IgD-negative memory B cell (primary cell): Measurements from ENCODE around the gene NDFIP1. TPM values are rescaled to one million over a fixed set of nuclear protein-coding genes. Genes with fewer than 3 reads are reported as not detected.
"Not testable (repeated sequence)": the region's sequence is repeated elsewhere in the genome, so short reads cannot be mapped to it uniquely, and the experiment has no call there.

ENCODE experiments used
- H3K27ac Mint-ChIP-seq, 3 donors: one replicate each; pipeline ENCODE4 v1.8.0; 2020 to 2022; ENCODE audit warnings: mild to moderate bottlenecking in 3 of 3, mixed read lengths in 3 of 3, moderate library complexity in 1 of 3
- H3K27me3 Mint-ChIP-seq: one replicate; pipeline ENCODE4 v1.8.0; 2021; ENCODE audit warnings: mixed read lengths
- H3K36me3 Mint-ChIP-seq: one replicate; pipeline ENCODE4 v1.8.0; 2020; ENCODE audit warnings: mild to moderate bottlenecking, mixed read lengths
- H3K4me1 Mint-ChIP-seq, 3 donors: one replicate each; pipeline ENCODE4 v1.8.0; 2020 to 2022; ENCODE audit warnings: mixed read lengths in 3 of 3, mild to moderate bottlenecking in 1 of 3
- H3K4me3 Mint-ChIP-seq, 4 donors: one replicate each; pipeline ENCODE4 v1.8.0; 2020 to 2022; ENCODE audit warnings: mild to moderate bottlenecking in 4 of 4, mixed read lengths in 4 of 4, moderate library complexity in 3 of 4
- H3K9me3 Mint-ChIP-seq, 3 donors: one replicate each; pipeline ENCODE4 v1.8.0; 2020 to 2021; ENCODE audit warnings: mixed read lengths in 3 of 3, mild to moderate bottlenecking in 1 of 3
- polyA plus RNA-seq: library from polyadenylated mRNA; unstranded; fragments of 300-500 nt; fragmentation: Illumina TruSeq; gene quantifications from one replicate; pipeline ENCODE4 v1.2.3, GENCODE V29; 2021

The NDFIP1 gene
- polyA plus RNA-seq, 1 donor from 2014 or later = 21.6 TPM

DNA sequence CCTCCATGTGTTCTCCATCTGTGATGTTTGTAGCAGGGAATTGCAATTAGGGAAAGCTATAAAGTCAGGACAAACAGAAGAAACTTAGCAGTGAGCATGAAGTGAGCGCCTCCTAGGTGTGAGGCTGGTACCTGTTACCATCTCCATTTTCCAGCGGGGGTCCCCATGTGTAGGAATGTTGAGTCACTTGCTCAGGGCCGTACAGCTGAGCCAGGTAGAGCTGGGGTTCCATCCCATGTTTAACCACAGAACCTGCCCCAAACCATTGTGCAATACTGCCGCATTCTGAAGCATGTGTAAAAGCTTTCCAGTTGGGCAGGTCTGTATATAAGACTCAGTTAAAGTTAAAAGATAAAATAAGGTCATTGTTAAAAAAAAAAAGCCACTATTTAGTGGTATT is 62.7 kb downstream of the NDFIP1 start:
- H3K4me3 Mint-ChIP-seq = no peak overlapping the region
- H3K27ac Mint-ChIP-seq = no peak overlapping the region
- no peaks in the 10 kb centered on the region for H3K9me3 Mint-ChIP-seq
- H3K36me3 Mint-ChIP-seq = no peaks in the 10 kb centered on the region
- H3K27me3 Mint-ChIP-seq = peaks cover 4% of the 10 kb centered on the region
- no peaks in the 10 kb centered on the region for H3K4me1 Mint-ChIP-seq

- no peaks in the 10 kb centered on the region for H3K4me1 Mint-ChIP-seq
- H3K4me3 Mint-ChIP-seq = no peak overlapping the region
- no peak overlapping the region for H3K27ac Mint-ChIP-seq
- H3K9me3 Mint-ChIP-seq = no peaks in the 10 kb centered on the region
- no peaks in the 10 kb centered on the region for H3K36me3 Mint-ChIP-seq
- peaks cover 2% of the 10 kb centered on the region for H3K27me3 Mint-ChIP-seq
These were observed 66.5 kb downstream of the NDFIP1 start for GRCh38 chr5:142175039-142175438.

DNA sequence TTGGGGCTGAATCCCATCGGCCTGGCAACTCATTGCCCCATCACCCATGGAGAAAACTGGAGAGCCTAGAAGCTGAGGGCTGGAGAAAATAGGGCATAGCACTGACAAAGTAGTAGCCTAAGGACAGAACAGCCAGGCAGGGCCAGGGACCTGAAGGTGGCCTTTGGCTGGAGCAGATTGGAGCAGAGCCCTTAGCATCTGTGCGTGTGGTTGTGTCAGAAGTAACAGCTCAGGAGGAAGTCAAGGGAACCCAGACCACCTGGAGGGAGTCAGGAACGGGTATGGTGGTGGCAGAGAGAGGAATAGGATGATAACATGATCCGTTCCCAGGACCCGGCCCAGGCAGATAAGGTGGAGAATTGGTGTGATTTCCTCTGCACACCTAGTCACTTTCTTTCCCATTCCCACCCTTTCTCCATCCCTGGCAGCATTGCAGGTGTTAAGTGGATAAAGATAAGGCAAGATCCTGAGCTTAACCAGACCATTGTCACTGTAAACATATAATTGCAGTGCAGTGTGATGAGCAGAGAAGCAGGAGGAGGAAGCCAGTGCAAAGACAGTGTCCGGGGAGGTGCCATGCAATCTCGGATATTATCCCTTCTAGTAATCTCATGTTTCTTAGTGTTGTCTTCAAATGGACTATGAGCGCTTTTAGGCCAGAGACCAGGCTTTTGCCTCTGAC is 67.0 kb downstream of the NDFIP1 start:
- H3K27me3 Mint-ChIP-seq = peaks cover 2% of the 10 kb centered on the region
- H3K4me3 Mint-ChIP-seq = no peak overlapping the region
- H3K27ac Mint-ChIP-seq = peak overlapping the region in 1 of 3 donors; percentile 77
- H3K36me3 Mint-ChIP-seq = no peaks in the 10 kb centered on the region
- no peaks in the 10 kb centered on the region for H3K9me3 Mint-ChIP-seq
- H3K4me1 Mint-ChIP-seq = no peaks in the 10 kb centered on the region

- H3K36me3 Mint-ChIP-seq = no peaks in the 10 kb centered on the region
- H3K4me3 Mint-ChIP-seq = no peak overlapping the region
- H3K27ac Mint-ChIP-seq = no peak overlapping the region
- H3K9me3 Mint-ChIP-seq = no peaks in the 10 kb centered on the region
- no peaks in the 10 kb centered on the region for H3K27me3 Mint-ChIP-seq
- no peaks in the 10 kb centered on the region for H3K4me1 Mint-ChIP-seq
These were observed 67.7 kb downstream of the NDFIP1 start for GRCh38 chr5:142176255-142176654.

- H3K4me3 Mint-ChIP-seq = no peak overlapping the region
- H3K36me3 Mint-ChIP-seq = no peaks in the 10 kb centered on the region
These were observed 70.1 kb downstream of the NDFIP1 start for GRCh38 chr5:142178651-142179050.

GRCh38 chr5:142179776-142180387 is 71.3 kb downstream of the NDFIP1 start:
- H3K27me3 Mint-ChIP-seq = peaks cover 1% of the 10 kb centered on the region
- no peak overlapping the region for H3K27ac Mint-ChIP-seq
- no peaks in the 10 kb centered on the region for H3K9me3 Mint-ChIP-seq
- no peak overlapping the region for H3K4me3 Mint-ChIP-seq
- H3K4me1 Mint-ChIP-seq = no peaks in the 10 kb centered on the region
- H3K36me3 Mint-ChIP-seq = no peaks in the 10 kb centered on the region

More at GRCh38 chr5:142178651-142179050, 70.1 kb downstream of the NDFIP1 start:
- H3K27me3 Mint-ChIP-seq = peaks cover 1% of the 10 kb centered on the region
- no peak overlapping the region for H3K27ac Mint-ChIP-seq
- H3K4me1 Mint-ChIP-seq = no peaks in the 10 kb centered on the region
- no peaks in the 10 kb centered on the region for H3K9me3 Mint-ChIP-seq

DNA sequence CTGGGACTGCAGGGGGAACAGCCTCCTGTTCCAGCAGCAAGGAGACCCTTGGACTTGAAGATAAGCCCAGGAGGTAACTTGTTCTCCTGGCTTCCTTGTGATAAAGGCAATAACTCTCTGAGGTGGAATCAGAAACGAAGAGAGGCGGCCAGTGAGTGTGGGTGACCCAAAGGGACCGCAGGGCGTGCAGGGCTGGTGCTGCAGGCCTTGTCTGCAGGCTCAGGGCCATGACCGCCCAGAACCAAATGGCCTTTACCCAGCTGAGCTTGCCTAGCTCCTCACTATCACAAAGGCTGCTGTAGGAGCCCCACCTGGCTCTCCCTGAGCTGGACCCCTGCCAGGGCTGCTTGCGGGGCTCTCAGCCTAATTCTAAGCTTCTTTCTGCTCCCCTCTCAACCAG is 72.5 kb downstream of the NDFIP1 start:
- H3K9me3 Mint-ChIP-seq = no peaks in the 10 kb centered on the region
- H3K27me3 Mint-ChIP-seq = peaks cover 2% of the 10 kb centered on the region
- no peak overlapping the region for H3K27ac Mint-ChIP-seq
- no peaks in the 10 kb centered on the region for H3K36me3 Mint-ChIP-seq
- H3K4me1 Mint-ChIP-seq = no peaks in the 10 kb centered on the region
- no peak overlapping the region for H3K4me3 Mint-ChIP-seq

- Mint-ChIP-seq H3K4me1 (no peaks in the 10 kb centered on the region), H3K4me3 (no peak overlapping the region), H3K27ac (no peak overlapping the region), H3K9me3 (no peaks in the 10 kb centered on the region), H3K36me3 (no peaks in the 10 kb centered on the region), H3K27me3 (peaks cover 4% of the 10 kb centered on the region)
These were observed 73.1 kb downstream of the NDFIP1 start for GRCh38 chr5:142181547-142182163.

- no peak overlapping the region for H3K4me3 Mint-ChIP-seq
- no peaks in the 10 kb centered on the region for H3K9me3 Mint-ChIP-seq
- H3K36me3 Mint-ChIP-seq = no peaks in the 10 kb centered on the region
- no peak overlapping the region for H3K27ac Mint-ChIP-seq
- no peaks in the 10 kb centered on the region for H3K4me1 Mint-ChIP-seq
- peaks cover 8% of the 10 kb centered on the region for H3K27me3 Mint-ChIP-seq
These were observed 74.3 kb downstream of the NDFIP1 start for GRCh38 chr5:142182840-142183239.

DNA sequence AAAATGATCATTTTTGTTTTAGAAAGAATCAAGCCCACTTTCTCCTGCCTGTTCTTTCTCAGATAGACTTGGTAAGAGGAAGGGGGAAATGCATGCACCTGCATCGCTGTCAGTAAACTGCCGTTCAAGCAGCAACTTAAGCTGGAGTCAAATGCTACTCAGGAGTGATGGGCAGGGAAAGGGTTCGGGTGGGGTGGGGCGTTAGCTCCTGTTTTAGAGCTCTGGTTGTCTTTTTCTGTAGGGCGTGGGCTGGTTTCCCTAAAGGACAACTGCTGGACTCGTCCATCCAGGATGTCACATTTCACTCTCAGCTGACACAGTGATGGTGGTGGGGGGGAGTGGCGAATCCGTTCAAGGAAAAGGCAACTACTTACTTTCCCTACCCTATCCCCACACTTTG is 75.0 kb downstream of the NDFIP1 start:
- Mint-ChIP-seq H3K27ac (no peak overlapping the region), H3K27me3 (peaks cover 9% of the 10 kb centered on the region), H3K36me3 (no peaks in the 10 kb centered on the region), H3K4me3 (no peak overlapping the region), H3K4me1 (no peaks in the 10 kb centered on the region), H3K9me3 (no peaks in the 10 kb centered on the region)

- no peak overlapping the region for H3K4me3 Mint-ChIP-seq
- no peak overlapping the region for H3K27ac Mint-ChIP-seq
- peaks cover 12% of the 10 kb centered on the region for H3K27me3 Mint-ChIP-seq
- peaks cover 0 to 1% (median 0%) of the 10 kb centered on the region in 3 donors for H3K9me3 Mint-ChIP-seq
- H3K36me3 Mint-ChIP-seq = no peaks in the 10 kb centered on the region
- no peaks in the 10 kb centered on the region for H3K4me1 Mint-ChIP-seq
These were observed 76.4 kb downstream of the NDFIP1 start for GRCh38 chr5:142184988-142185387.

DNA sequence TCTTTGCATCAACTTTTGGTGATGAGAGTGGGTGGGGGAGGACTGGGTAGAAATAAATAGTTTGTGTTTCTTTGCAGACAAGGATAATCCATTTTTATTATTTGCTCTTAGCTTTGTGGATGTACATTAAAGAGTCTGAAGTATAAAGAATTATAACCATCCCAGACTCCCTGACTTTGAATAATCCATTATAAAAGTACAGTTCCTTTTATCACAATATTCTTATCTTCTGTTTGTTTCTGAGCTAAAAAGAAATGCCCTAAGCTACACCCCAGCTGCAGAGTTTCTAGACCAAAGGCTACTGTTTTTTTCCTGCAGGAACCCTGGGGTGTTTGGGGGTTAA is 77.9 kb downstream of the NDFIP1 start:
- Mint-ChIP-seq H3K4me1 (no peaks in the 10 kb centered on the region), H3K9me3 (peaks cover 0 to 1% (median 0%) of the 10 kb centered on the region in 3 donors), H3K27ac (no peak overlapping the region), H3K27me3 (peaks cover 11% of the 10 kb centered on the region), H3K4me3 (no peak overlapping the region), H3K36me3 (no peaks in the 10 kb centered on the region)

- no peak overlapping the region for H3K4me3 Mint-ChIP-seq
- no peak overlapping the region for H3K27ac Mint-ChIP-seq
- H3K36me3 Mint-ChIP-seq = no peaks in the 10 kb centered on the region
- H3K27me3 Mint-ChIP-seq = peaks cover 10% of the 10 kb centered on the region
- peaks cover 0 to 1% (median 0%) of the 10 kb centered on the region in 3 donors for H3K9me3 Mint-ChIP-seq
- no peaks in the 10 kb centered on the region for H3K4me1 Mint-ChIP-seq
These were observed 78.4 kb downstream of the NDFIP1 start for GRCh38 chr5:142186857-142187594.

DNA sequence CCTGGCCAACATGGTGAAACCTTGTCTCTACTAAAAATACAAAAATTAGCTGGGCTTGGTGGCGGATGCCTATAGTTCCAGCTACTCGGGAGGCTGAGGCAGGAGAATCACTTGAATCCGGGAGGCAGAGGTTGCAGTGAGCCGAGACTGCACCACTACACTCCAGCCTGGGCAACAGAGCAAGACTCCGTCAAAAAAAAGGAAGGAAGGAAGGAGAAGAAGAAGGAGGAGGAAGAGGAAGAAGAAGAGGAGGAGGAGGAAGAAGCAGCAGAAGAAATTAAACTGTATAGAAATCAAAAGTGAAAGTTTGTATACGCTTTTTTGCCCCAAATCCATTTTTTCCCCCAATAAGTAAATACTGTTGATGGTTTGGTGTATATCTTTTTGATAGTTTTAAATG is 80.1 kb downstream of the NDFIP1 start:
- not testable (repeated sequence) for H3K36me3 Mint-ChIP-seq, H3K4me3 Mint-ChIP-seq, H3K9me3 Mint-ChIP-seq, H3K27ac Mint-ChIP-seq, H3K4me1 Mint-ChIP-seq
- peaks cover 10% of the 10 kb centered on the region for H3K27me3 Mint-ChIP-seq

DNA sequence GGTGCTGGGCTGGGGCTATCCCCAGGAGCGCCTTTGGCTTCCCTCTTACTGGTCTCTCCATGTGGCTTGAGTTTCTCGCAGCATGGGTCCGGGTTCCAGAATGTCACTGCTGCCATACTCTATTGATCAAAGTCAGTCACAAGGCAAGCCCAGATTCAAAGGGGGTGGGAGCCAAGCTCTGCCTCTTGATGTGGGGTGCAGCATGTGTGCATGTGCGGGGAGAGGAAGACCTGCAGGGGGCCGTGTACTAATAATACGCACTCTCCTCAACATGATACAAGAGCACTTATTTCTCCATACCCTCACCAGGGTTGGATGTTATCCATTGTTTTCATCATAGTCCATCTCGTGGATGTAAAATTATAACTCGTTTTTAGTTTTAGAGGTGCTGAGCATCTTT is 81.2 kb downstream of the NDFIP1 start:
- Mint-ChIP-seq H3K36me3 (no peaks in the 10 kb centered on the region), H3K27me3 (peaks cover 10% of the 10 kb centered on the region), H3K4me1 (no peaks in the 10 kb centered on the region), H3K4me3 (no peak overlapping the region), H3K9me3 (peaks cover 0 to 1% (median 0%) of the 10 kb centered on the region in 3 donors), H3K27ac (no peak overlapping the region)
